Astrocyte of the spinal cord (primary cell): ENCODE data around the gene KCNJ14.
A peak's percentile ranks its signal among the peaks of the same experiment; 100 is the strongest.

Experiments
- DNase-seq: peaks from one replicate; pipeline ENCODE4 v3.0.0; 2011; ENCODE audit warnings: low read depth, low spot score
- H3K4me3 ChIP-seq: 2 replicates; pipeline ENCODE4 v1.5.1; 2011; ENCODE audit warnings: low read depth, mild to moderate bottlenecking, low read length, moderate library complexity
- in situ Hi-C: cut with HindIII; loops from 2 replicates; pipeline ENCODE4 v1.10.0; 2017; ENCODE audit warnings: low sequenced_read_pairs
- TF ChIP-seq, protein P1 (sequence below): IDR thresholded peaks from 2 replicates; pipeline ENCODE4 v1.5.1; 2012; ENCODE audit warnings: low read depth, mild to moderate bottlenecking, low read length, inconsistent platforms

Gene KCNJ14

DNA sequence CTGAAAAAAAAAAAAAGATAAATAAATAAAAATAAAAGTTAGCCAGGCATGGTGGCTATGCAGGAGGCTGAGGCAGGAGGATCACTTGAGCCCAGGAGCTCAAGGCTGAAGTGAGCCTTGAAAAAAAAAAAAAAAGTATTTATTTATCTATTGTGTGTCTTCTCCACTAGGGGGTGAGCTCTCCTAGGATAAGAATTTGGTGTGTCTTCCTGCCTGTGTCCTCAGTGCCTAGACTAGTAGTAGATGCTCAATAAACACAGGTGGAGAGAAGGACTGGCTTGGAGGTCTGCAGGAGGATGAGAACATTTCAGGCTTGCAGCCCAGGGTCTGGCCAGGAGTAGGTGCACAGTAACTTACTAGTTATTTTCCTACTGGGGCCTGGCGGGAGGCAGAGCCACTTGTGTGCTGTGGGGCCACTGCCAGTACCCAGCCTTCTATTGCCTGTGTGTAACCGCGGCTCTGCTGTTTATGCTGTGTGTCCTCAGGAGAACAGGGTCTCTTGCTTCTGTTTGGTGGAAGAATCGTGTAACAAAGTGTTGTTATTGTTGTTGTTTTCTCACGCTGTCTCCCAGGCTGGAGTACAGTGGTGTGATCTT is 50.9 kb downstream of the KCNJ14 start:
- H3K4me3 ChIP-seq = no peak overlapping the region
- peak; percentile 33 for DNase-seq
- in situ Hi-C loops = no loop called here
- TF ChIP-seq, protein P1, sequence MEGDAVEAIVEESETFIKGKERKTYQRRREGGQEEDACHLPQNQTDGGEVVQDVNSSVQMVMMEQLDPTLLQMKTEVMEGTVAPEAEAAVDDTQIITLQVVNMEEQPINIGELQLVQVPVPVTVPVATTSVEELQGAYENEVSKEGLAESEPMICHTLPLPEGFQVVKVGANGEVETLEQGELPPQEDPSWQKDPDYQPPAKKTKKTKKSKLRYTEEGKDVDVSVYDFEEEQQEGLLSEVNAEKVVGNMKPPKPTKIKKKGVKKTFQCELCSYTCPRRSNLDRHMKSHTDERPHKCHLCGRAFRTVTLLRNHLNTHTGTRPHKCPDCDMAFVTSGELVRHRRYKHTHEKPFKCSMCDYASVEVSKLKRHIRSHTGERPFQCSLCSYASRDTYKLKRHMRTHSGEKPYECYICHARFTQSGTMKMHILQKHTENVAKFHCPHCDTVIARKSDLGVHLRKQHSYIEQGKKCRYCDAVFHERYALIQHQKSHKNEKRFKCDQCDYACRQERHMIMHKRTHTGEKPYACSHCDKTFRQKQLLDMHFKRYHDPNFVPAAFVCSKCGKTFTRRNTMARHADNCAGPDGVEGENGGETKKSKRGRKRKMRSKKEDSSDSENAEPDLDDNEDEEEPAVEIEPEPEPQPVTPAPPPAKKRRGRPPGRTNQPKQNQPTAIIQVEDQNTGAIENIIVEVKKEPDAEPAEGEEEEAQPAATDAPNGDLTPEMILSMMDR = peak; percentile 36

DNA sequence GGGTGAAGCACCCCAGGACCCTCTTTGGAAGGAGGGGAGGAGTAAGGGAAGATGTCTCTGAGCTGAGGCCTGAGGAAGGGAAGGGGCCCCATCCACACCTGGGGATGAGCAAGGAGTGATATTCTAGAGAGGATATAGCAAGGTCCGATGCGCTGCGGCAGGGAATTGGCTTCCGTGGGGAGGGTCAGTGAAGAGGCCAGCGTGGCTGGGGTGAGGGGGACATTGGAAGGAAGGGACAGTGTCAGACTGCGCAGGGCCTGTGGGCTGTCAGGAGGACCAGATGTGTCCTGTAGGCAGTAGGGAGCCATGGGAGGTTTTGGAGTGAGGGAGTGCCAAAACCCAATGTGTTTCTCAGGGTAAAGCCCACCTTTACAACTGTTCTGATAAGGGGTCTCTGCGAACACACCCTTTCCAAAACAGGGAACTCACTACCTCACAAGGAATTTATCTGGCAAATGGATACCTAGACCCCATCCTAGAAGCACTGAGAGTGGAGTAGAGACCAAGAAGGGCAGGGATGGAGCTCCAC is 52.6 kb downstream of the KCNJ14 start:
- TF ChIP-seq, protein P1 = no peak
- DNase-seq = no peak
- in situ Hi-C loops = no loop called here

DNA sequence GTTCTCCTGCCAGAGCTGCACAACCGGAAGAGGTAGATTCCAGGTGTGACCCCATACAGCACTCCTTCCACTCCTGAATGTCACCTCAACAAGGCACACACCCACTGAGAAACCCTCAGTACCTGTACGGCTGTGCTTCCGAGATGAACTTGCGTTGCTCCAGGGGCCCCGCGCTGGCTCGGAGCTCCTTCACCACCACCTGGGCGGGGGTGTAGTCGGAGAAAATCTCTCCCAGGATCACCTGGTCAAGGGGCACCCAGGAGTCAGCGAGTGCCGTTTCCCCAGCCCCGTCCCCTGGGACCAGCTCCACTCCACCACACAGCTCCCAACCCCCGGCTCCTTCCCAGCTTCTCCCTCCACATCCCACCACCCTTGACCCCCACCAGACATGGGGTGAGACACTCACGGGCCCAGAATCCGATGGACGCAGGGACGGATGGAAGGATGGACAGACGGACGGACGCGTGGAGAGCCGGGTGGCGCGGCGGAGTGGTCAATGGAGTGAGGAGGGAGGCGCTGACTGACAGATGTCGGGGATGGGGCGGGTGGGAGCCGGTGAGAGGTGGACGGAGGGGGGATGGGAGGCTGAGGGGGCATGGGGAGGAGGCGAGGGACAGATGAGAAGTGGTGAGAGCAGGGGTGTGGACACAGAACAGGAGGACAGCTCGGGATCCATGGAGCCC is 53.5 kb downstream of the KCNJ14 start:
- TF ChIP-seq, protein P1 = no peak
- no peak for DNase-seq
- in situ Hi-C loops = no loop called here
- no peak overlapping the region for H3K4me3 ChIP-seq

More for the DNA sequence above, 52.6 kb downstream of the KCNJ14 start:
- H3K4me3 ChIP-seq = no peak overlapping the region

DNA sequence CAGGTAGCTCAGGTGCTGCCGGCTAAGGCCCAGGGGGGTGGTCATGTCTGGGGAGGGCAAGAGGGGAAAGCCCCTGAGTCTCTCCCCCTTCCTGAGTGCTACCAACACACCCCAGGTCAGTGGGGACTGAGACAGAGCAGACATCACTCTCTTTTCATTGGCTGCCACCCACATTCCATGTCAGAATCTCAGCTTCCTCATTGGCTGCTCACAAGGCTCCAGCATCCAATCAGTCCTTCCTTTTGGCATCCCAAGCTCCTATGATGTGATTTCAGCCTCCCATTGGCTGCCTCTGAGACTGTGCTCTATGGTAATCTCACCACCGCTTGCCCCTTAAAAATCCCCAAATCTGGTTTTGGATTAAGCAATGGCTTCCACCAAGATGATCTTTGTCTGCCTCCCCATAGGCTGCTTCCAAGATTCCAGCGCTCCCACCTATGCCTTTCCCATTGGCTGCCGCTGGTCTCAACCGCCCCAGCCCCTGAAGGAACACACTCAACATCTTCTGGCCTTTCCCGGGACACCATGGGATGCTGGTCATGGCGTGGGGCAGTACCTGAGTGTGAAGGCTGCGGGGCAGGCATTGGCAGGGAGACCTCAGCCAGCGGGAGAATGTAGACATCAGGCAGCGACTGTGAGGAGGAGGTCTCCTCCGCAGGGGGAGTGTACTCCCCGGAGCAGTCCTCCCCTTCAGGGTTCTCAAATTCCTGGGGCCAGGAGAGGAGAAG is 54.3 kb downstream of the KCNJ14 start:
- in situ Hi-C loops = no loop called here
- TF ChIP-seq, protein P1 = no peak
- no peak overlapping the region for H3K4me3 ChIP-seq
- no peak for DNase-seq

DNA sequence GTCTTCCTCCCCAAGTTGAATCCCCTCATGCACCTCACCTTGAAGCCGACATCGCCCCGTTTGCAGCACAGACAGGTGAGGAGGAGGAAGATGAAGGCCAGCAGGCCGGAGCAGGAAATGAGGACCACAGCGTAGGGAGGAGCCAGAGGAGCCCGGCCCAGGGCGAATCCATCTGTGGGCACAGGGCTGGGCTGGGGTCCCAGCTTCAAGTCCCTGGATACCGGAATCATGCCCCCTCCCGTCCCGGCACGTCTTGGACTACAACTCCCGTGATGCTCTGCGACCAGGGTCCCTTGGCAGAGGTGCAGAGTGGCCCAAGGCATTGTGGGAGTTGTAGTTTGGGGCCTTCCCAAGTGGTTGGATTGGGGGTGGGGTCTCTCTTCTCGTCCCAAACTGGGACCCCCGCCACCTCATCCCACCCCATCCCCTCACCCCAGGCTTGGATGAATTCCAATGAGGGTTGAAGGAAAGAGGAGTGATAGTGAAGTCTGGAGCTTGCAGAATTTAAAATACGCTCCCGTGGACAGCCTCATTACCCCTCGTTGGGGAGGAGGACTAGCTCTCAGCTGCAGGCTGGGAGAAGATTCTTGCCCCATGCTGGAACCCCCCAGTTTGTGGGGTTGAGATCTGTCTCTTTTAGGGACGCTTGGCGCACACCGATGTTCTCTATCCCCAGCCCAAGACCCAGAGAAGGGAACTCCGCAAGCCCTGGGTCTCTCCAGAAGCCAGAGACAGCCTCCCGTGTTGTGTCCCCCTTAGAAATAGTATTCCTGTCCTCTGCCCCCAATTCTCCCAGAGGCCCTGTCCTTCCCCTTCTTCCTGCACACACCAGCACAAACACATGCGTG is 55.3 kb downstream of the KCNJ14 start:
- TF ChIP-seq, protein P1 = no peak
- DNase-seq = peak; percentile 33
- H3K4me3 ChIP-seq = no peak overlapping the region
- in situ Hi-C loops = no loop called here

DNA sequence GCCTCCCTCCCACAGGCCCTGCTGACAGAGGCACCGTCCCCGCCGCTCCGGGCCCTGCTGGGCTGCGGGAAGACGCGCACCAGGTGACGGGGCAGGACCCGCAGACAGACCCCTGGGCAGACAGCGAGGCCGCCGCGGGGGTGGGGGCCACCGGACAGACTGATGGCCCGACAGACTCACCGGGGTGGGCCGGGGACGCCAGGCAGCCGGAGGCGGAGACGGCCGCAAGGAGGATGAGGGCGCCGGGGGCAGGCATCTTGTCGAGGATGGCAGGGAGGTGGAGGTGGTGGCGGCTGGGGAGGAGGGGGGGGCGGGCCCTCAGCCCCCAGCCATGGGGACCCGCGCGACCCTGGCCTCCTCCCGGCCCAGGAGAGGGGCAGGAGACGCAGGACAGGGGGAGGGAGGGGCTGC is 56.0 kb downstream of the KCNJ14 start:
- in situ Hi-C loops = no loop called here
- no peak overlapping the region for H3K4me3 ChIP-seq
- no peak for DNase-seq
- TF ChIP-seq, protein P1 = no peak
